IPS DF 19.7 (cell line): ENCODE results near the gene GREB1.

ENCODE experiments used
- DNase-seq: peaks from one replicate; pipeline ENCODE4 v3.0.0-alpha.2; 2013; ENCODE audit warnings: low read depth, low spot score

Gene GREB1

DNA sequence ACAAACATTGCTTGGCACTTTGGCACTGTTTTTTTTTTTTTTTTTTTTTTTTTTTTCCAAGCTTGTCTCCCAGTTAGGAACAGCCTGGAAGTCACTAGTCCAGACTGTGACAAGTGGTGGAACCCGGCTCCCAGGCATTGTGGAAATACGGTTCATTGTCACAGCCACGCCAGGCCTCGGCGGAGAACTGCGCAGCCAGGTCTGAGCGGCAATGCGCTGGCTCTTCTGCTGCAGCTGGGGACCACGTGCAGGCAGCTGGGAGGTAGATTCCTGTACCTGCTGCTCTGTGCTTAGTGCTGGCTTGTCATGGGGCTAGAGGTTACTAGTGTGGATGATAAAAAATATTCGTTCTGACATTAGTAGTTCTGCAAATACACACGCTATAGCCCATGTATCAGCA is 131.2 kb downstream of the GREB1 start:
- no peak for DNase-seq

DNA sequence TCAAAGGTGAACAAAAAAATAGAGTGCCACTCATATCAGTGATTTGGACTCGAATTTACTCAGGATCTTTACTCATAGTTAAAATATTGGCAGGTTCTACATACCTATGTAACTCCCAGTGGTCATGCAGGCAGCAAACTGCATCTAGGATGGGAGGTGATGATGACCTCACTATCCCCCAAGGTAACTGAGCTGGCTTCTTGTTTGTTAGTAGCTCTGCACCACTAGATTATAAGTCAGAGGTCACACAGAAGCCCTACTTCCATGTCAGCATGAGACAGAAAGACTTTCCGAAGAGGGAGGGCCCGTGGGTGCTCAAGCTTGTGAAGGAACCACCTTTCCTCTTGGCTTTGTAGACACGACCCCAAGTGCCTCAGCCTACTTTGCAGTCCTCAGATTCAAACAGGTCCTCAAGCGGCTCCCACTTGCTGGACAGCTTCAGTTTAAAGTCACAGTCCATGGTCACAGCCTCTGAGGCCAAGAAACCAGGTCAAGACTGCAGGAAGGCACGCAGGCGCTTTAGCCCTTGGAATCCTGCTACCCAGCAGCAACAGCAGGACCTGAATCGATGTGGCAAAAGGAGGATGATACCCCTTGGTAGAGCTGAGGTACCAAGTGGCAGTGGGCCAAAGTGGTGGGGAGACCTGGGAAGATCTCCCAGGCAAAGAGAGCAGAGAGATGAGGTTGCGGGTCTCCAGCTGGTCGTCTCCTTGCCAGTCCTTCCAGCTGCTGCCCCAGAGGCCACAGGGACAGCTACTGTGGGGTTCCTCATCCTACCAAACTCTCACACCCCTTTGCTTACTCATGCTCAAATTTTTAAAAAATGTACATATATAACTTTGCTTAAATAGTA is 131.9 kb downstream of the GREB1 start:
- no peak for DNase-seq

DNA sequence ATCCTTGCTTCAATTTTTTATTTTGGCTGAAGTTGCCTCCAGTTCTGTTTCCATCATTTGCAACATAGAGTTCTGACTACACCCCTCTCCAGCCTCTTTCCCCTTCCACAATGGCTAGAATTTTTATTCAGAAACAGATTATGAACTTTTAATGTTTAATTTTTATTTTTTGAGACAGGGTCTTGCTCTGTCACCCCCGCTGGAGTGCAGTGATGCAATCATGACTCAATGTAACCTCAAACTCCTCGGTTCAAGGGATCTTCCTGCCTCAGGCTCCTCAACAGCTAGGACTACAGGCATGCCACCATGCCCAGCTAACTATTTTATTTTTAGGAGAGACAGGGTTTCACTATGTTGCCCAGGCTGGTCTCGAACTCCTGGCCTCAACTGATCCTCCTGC is 133.3 kb downstream of the GREB1 start:
- DNase-seq = no peak

DNA sequence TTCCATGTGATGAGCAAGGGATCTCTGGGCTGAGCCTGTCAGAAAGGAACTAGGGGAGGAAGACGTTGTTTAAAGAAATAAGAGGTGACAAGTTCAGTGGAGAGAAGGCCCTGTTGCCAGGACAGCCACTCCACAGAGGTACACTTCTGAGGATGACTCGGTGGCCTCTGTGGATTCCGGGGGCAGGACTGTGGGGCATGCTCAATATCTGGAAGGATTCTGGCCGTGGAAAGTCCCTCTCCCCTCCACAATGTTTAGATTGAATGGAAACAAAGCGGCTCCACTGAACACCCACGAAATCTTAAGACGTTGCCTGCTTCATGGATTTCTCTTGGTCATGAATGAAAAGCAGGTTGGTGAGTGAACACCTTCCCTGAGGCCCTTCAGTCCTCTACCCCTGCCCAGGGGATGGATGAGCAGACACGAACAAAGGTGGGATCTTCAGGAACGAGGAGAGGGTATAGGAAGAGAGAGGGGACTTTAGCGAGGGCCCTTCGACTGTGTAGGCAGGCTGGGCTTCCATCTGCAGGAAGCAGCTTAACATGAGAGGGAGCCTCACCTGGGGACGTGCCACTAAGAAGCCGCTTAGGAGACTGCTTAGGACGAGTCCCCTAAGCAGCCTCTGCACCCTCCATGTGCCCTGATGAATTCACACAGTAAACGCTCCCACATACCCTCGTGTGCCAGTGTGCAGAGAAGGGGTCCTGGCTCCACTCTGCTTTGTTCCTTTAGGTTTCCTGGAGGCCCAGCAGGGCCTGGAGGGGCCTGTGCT is 134.2 kb downstream of the GREB1 start:
- no peak for DNase-seq

DNA sequence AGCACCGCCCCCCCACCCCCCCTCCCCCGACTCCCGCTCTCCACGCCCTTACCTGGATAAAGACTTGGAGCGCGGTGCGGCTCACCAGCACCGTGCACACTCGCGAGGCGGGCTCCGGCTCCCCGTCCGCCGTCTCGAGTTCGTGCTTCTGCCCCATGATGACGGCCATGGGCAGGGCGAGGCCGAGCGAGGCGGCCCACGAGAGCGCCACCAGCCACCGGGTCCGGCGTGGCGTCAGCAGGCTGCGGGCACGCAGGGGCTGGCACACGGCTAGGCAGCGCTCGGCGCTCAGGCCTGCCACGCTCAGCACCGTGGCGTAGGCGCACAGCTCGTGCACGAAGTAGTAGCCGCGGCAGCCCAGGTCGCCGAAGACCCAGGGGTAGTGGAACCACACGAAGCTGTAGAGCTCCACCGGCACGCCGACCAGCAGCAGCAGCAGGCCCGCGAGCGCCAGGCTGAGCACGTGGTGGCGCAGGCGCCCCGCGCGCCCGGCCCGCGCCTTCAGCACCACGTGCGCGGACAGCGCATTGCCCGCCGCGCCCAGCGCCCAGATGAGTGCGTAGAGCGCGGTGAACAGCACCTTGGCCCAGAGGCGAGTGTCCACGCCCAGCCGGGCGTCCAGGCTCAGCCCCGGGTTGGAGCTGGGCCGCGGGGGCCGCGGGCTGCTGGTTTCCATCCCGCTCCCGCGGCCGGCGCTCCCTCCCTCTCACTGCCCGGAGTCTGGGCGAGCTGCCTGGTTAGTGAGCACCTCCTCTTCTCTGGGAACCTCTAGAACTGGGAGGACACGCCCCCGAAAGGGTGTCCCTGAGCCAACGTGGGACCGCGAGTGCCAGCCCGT is 135.8 kb downstream of the GREB1 start, which contains the start of gene NTSR2:
TSS of gene NTSR2 (minus strand) at position 742 of the 838 bp plus-strand sequence. CDS start at position 676, 66 bp downstream.
- DNase-seq = no peak

DNA sequence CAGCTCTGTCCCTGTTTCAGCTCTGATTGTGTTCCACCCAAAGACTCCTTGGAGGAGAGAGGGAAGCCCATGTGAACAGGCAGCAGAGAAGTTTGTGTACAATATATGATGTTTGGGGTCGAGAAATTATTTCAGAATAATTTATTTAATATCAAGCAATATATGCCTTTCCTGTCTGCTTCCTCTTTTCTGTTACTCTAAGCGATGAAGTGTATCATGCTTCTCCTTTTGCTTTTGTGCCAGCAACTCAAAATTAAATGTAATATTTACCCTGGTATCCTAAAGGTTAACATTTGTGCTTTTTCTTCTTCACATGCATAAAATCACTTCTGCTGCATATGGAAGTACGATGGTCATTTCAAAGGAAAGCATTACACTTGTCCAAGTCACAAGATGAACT is 138.6 kb downstream of the GREB1 start:
- DNase-seq = no peak

DNA sequence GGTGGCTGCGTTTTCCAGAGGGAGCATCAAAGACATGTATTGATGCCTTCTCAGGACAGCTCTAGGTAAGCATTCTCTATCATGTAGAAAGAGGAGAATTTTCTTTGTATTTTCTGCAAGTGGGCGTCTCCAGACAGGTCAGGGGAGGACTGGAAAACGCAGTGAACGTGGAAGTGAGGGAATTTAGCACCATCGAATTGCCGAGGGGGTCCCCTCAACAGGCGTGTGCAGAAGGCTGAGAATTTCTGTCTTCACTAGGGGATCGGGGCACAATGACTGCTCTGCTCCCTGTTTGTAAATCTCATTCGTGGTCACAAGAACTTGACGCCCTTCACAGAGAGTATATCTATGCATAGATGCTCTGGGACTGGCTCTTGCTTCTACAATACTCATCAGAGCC is 141.1 kb downstream of the GREB1 start:
- DNase-seq = no peak

DNA sequence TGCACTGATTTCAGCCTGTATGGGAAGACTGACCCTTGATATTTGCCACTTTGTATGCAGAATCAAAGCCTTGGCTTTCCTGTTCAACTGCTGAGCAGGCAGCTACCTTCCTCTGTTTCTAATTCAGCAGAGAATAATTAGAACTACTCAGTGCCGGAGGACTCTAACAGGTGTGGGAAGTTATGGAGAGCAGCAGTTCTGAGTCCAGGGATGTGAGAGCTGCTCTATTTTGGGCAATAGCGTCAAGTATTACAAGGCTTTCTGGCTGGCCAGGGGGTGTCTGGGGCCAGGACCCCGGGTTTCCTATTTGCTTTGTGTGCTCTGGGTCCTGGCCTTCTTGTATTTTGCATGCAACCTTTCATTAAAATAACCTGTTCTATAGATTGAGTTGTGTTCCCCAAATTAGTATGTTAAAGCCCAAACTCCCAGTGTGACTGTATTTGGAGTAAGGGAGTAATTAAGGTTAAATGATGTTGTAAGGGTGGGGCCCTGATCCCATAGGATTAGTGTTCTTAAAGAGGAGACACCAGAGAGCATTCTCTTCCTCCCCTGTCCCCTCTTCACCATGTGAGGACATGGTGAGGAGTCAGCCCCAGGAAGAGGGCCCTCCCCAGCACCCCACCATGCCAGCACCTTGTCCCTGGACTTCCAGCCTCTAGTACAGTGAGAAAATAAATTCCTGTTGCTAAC is 141.7 kb downstream of the GREB1 start:
- no peak for DNase-seq

DNA sequence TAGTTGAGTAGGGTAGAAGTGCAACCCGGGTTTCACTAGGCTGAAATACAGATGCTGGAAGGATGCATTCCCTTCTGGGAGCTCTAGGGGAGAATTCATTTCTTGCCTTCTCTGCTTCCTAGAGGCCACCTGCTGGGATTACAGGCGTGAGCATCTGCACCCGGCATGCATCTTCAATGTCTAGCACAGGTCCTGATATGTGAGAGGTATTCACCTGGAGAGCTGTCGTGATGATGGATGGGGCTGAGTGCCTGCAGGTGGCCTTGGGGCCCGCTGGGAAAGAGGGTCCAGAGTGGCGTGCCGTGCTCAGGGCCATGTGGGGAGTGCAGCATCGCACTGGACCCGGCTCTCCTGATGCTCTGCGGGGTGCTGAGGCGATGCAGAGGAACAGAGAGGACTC is 142.8 kb downstream of the GREB1 start:
- DNase-seq = no peak

DNA sequence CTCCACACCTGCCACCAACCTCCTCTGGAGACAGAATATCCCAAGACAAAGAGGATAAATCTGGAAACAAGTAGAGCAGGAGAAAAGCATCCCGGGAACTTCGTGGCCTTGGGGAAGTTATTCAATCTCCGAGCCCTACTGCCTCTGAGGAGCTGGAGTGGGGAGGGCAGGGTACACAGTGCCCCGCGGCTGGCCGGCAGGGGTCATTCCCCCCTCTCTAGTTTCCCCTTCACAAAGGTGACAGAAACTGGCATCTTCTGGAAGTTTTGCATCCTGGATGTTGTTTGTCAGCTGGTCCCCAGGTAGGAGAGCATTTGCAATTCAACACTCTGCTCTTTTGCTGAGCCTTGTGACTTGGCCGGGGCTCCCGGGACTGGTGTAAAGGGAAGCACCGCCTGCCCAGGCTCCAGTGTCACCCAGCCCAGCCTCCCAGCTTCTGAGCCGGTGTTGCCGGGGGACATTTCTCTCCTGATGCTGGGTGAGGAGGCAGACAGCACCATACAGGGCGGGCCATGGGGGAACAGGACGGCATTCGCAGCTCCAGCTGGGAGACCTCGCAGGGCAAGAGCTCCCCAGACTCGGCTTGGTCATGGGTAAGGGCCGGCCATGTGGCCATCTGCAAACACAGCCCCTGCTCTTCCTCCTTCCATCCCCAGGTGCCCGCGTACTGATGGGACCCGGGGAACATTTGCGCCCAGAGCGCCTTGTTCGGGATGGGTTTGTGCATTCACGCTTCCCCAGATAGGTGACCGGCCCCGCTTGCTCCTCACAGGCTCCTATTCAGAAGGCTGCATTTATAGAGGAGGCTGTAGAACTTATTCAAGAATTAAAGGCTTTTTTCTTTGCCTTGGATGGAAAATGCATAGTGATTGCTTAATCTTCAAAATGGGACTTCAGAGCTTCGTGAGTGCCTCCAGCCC is 143.6 kb downstream of the GREB1 start:
- DNase-seq = no peak

DNA sequence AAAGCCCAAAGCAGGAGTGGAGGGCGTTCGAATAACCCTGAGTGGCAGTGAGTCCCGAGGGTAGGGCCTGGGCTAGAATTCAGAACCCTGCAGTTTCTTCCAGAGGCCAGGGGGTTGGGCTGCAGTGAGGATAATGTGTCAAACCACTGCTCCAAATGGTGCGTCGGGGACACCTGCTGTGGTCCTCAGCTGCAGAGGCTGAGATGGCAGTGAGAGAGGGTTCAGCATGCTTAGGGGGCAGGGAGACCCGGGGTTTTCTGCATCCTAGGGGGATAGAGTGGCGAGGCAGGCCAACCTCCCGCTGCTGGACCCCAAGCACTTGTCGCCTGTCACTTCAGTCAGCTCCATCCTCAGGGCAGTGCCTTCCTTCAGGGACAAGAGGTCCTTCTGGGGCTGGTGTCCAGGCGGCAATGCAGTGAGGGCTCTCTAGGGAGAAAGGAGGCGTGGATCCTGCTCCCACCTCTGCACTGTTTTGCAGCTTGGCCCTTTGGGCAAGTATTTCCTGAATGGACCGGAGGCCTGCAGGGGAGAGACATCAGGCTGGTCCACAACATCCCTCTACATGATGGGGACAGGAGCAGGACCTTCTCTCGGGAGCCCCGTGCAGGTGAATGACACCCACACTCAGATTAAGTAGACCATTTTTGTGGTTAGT is 144.6 kb downstream of the GREB1 start:
- DNase-seq = no peak

DNA sequence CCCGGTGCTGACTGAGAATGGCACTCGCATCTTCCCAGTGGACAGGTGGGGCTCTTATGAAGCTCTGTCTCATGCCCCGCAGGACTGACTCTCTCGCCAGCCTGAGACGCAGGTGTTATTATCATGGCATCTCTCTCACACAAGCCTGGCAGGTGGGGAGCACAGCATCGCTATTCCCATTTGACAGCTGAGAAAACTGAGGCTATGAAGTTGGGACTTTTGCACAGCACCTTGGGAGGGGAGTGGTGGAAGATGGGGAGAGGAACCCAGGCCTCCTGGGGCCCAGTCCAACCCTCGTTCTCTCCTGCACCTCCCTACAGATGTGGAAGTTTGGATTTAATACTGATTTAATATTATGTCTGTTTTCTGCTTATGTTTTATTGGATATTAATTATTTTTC is 145.2 kb downstream of the GREB1 start:
- DNase-seq = no peak

DNA sequence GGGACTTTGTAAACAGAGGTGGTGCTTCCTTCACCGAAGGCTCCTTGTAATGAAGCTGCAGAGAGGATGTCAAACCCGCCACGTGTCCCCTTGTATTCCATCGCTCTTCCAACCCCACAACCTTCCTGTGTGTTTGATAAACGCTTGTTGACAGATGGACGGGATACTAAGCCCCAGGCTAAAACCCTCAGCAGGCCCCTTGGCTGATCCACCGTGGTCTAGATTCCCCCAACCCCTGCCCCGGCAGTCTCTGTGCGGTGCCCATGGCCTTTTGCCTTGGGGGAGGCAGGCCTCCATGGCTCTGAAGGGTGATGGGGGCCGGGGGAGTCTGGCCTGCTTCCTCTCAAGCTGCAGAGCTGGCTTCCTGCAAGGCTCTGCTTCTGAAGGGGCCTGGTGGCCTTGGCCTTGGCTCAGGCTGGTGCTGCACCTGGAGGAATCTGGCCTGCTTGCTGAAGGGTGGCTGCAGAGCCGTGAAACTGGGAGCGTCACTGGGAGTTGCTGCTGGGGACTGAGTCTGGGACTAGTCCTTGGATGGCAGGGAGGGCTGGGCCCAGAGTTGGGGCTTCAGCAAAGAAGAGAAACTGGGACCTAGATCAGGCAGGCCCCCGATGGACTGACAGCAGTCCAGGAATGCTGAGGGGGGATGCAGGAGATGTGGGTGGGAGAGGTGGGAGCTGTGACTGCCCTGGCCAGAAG is 145.8 kb downstream of the GREB1 start:
- DNase-seq = no peak

DNA sequence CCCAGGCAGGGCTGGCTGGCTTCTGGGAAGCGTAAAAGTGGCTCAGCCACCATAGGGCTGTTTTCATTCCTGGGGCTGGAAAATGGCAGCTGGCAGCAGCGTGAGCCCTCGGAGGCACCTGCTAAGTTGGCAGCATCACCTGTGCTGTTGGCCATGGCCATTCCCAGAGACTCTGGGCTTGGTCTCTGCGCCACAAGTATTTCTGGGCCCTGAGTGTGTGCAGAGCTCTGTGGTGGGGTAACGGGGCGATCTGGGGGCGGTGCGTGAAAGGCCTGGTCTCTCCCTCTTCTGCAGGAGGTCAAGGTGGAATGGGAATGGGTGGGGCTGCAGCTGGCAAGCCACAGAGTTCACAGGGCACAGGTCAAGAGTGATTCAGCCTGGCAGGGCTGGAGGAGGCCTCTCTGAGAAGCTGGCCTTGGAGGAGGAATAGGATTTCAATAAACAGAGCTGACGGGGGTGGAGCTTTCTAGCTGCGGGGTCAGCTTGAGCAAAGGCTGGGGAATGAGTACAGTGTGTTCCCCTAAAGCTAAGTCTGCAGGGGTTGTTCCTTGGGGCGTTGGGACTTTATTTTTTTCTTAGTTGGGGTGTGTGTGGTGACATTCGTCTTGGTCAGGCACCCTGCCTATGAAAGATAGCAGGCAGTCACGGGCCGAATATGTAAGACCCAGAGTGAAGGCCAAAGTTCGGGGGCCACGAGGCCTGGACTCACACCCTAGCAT is 146.5 kb downstream of the GREB1 start:
- no peak for DNase-seq

DNA sequence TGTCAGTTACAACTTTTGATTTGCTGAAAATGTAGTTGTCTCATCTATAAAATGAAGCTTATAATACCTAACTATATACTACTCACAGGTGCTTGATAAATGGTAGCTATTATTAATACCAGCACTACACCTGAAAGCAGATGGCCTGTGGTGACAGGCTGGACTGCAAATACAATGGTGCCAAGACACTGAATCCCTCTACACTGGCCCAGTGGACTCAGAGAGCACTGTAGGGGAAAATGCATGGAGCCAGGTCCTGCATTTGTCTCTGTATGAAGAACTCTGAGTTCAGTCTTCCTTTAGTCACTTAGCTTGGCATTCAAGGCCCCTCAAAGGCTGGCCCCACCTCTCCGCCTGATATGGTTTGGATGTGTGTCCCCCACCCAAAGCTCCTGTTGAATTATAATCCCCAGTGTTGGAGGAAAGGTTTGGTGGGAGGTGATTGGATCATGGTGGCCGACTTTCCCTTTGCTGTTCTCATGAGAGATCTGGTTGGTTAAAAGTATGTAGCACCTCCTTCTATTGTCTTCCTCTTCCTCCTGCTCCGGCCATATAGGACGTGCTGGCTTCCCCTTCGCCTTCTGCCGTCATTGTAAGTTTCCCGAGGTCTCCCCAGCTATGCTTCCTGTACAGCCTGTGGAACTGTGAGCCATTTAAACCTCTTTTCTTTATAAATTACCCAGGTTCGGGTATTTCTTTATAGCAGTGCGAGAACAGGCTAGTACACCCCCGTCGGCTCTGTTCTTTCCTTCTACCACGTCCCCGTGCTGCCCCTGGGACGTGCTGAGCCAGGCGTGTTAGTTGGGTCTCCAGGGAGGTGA is 147.3 kb downstream of the GREB1 start:
- DNase-seq = no peak

DNA sequence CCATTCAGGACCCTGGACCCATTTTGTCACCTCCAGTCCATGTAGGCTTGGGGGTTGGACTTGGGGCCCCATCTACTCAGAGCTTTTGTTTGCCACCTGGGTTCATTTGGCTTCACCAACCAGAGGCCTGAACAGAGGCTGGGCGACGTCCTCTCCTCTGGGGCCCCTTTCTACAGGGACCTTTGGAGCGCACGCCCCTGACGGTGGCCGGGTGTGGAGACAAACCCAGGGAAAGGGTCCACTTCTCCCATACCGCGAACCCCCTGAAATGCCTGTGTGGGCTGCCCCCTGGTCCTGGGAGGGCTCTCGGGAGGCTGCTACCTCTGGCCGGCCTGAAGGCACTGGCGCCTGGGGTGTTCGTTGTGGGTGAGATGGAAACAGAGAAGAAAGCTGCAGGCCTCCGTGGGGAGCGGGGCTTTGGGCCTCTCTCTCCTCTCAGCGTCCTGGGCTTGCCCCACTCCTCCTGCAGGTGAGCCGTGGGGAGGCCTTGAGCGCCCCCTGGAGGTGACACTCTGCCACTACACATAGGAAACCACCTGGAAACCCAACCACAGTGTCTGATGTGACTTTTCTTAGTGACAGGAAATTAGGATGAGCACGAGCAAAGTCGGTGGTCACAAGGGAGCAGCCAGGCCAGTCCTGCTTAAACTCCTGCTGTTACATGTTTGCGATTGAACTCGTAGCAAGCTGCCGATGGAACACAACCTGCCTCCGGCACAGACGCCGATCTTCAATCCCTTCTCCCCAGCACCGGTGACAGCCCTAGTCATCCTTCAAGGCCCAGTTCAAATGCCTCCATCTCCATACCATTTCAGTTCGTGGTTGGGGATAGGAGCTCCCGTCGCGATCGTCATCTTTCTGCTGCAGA is 148.1 kb downstream of the GREB1 start:
- DNase-seq = no peak

DNA sequence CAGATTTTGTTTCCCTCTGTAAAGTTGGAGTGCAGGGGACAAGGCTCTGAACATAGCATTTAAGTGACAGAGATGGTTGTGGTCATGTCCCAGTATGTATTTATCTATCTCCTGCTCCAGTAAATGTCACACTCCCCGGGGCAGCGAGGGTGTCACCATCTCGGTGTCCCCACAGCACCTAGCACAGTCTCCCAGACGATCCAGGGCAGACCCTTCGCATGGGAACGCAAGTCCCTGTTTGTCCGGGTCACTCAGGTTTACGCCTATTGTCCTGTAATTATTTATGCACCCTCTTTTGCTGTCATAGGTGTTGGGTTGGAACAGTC is 148.7 kb downstream of the GREB1 start:
- no peak for DNase-seq
